ENCODE data around the gene WWP2.
"Not testable (repeated sequence)": the region's sequence is repeated elsewhere in the genome, so short reads cannot be mapped to it uniquely, and the experiment has no call there.

DNA sequence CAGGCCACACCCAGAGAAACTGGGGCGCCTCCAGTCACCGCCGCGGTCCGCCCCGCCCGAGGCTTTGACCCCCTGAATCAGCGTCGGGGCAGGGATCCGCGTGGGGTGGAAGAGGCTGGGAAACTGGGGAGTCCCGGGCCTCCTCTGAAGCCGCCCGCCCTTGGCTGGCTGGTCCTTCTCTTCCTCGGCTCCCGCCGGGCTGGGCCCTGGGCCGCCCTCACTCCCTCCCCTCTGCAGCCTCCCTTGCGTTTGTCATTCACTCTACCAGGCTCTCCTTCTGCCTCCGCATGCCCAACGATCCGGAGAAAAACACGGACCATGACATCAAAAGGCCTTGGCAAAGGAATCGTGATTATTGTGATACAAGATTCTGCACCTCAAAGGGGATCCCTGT lies 203.5 kb downstream of the WWP2 start:
- not testable (repeated sequence) for TF ChIP-seq POLR2A, POLR2AphosphoS5, CTCF, EP300 (IDR thresholded peaks at IDR 0.05)

All from upper lobe of left lung (tissue), 4 donors.